GM21786 (cell line): ENCODE measurements around the gene LYPD6B.

Experiments used
- ATAC-seq: cut with Tn5 transposase; IDR thresholded peaks from one replicate; pipeline ENCODE4 v1.9.1; 2021; ENCODE audit not compliant: unreplicated experiment

Gene LYPD6B

DNA sequence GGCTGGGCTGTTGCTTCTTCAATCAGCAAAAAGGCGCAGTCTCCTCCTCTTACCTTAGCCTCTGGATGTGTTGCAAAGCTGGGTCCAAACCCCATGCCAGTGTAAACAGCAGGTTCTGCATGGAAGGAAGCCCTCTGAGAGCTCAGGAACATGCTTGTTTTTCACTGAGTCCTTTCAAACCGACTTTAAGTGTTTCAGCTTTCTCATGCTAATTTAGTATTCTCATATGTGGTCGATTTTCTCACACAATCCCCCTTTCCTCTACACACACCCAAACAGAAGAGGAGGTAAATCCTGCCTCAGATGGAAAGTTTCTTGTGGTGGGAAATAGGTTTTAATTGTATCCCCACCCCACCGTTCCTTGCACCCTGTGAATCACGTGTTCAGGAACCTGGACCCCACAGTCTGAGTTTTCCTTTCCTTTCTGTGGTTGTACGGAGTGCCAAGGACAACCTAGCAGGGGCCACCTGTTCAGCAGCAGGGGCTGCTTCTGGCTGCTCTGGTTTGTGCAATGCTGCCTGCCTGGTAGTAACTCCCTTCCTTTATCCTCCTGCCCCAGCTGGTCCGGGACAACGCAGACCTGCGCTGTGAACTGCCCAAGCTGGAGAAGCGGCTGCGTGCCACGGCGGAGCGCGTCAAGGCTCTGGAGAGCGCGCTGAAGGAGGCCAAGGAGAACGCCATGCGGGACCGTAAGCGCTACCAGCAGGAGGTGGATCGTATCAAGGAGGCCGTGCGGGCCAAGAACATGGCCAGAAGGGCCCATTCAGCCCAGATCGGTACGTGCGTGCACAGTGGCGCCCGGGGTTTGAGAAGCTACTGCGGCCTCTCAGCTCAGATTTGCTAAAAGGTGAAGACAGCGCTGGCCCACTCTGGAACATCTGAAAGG, 28.7 kb upstream of the LYPD6B start:
- ATAC-seq: no peak

GRCh38 chr2:149012545-149012944, 26.0 kb upstream of the LYPD6B start:
- ATAC-seq: no peak

DNA sequence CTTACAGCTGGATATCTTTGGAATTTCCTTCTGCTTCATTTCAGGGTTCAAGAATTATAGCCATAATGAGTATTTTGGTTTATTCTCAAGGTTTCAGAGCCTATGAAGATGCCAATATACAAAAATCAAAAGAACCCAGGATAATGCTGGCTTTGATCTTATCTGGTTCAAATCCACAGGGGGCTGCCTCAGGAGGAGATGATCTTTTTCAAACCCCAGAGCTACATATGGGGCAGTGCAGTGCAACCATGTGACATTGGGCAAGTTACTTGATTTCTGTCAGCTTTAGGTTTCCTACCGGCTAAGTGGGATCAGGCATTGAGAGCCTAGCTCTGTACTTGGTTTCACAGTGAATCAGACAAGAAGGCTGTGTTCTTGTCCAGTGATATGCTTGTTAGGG, 23.0 kb upstream of the LYPD6B start:
- no peak for ATAC-seq

DNA sequence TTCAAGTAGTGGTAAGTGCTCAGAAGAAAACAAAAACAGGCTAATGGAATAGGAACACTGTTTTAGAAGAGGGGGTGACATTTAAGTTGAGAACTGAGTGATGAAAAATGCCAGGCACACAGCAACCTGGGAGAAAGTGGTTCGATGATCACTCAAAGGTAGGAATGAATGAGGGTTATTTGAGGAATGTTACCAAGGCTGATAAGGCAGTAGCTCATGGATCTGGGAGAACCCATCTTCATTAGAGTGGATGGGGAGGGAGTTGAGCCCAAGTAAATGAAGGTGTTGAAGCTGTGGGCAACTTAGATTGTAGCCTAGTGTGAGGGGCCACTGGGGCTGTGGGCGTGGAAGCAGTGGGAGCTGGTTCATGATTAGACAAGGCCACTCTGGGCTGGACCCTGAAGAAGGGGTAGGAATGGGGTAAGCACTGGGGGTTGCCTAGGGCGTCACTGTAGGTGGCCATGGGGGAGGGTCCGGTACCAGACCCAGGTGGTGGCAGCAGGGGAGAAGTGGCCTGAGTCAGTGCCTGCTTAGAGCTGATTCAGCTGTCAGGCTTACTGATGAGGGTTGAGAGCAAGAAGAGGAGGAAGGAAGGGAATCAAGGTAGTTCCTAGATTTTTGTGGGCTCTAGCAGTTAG, 22.5 kb upstream of the LYPD6B start:
- ATAC-seq: no peak

DNA sequence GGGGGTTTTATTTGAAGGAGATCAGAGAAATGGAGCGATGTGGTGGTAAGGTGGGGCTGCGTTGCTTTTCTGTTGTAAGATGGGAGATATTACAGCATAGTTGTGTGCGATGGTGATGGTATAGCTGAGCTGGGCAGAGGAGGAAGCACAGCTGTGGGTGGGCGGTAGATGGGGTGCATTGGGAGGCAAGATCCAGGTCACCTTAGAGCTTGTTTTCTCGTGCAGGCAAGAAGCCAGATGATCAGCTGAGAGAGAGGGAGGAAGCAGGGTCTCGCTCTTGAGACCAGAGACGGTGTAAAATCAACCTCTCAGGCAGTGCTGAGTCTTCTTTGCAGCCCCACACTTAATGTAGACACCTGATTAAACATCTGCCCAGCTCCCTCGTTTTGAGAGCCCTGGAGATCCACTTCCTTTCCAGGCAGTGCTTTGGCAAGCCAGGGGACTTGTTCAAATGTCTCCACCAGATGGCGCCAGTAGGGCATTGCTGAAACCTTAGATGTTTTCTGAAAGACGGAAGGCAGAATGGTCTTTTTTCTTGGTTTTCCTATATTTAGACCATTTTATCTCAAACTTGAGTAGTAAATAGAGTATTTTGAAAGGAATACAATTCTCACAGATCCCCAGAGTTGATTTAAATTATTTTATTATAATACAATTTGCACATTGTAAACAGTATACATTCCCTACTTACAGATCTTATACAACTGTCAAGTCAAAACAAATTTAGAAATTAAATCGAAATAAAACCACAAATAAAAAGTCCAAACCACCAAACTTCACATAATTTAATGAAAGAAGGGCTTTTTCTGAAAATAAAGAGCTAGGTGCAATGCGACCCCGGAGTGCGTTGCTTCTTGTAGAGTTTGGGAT, 21.1 kb upstream of the LYPD6B start:
- no peak for ATAC-seq

GRCh38 chr2:149018981-149019380, 19.5 kb upstream of the LYPD6B start:
- ATAC-seq: no peak

GRCh38 chr2:149019768-149020167, 18.7 kb upstream of the LYPD6B start:
- no peak for ATAC-seq

DNA sequence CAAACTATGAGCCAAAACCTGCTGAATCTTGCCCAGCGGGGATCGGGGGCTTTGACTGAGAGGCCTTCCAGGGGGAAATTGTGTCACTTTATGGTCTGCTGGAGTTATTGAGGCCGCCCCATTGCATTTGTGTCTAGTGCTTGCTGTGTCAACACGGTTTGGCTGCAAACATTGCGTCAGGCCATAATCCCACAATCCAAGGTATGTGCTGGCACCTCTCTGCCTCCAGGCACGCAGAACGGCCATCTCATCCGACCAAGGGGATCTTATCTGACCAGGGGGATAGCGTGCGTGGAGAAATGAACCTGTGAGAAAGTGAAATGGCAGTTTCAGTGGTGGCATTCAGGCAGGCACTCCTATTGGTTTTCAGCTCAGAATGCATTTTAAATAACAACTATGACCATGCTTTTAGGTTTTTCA, 18.1 kb upstream of the LYPD6B start:
- ATAC-seq: peak; percentile 41

DNA sequence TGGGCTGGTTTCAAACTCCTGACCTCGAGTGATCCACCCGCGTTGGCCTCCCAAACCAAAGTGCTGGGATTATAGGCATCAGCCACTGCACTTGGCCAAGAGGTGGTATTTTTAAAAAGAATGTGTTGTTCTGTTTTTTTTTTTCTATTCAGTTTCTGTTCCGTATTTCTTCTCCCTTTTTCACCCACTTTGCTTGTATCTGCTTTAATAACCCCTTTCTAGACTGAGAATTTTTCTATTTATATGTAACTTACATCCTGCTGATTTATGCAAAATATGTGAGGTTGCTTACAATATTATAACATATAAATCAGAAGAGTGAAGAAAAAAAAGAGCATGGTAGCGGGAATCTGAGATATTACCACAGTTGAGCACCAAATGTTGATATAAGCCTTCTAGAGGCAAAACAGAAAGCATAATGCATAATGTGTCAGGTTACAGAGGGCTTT, 17.2 kb upstream of the LYPD6B start:
- peak; percentile 67 for ATAC-seq

DNA sequence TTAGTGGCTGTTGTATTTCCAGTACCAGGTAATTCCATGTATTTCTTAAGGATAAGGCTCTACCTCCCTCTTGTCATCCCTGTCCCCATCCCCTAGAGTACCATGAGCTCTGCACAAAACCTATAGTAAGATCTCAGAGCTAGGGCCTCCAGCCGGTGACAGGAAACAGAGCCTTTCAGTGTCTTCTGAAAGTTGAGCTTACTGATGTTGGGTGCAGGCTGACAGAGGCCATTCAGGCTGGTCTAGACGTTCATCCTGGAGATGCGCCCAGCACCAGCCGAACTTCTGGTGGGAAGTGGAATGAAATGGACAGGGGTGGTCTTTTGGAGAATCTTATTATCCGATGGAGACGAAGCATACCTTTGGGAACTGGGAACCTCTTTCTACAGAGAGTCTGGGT, 16.7 kb upstream of the LYPD6B start:
- peak; percentile 53 for ATAC-seq

GRCh38 chr2:149023091-149023490, 15.4 kb upstream of the LYPD6B start:
- no peak for ATAC-seq

DNA sequence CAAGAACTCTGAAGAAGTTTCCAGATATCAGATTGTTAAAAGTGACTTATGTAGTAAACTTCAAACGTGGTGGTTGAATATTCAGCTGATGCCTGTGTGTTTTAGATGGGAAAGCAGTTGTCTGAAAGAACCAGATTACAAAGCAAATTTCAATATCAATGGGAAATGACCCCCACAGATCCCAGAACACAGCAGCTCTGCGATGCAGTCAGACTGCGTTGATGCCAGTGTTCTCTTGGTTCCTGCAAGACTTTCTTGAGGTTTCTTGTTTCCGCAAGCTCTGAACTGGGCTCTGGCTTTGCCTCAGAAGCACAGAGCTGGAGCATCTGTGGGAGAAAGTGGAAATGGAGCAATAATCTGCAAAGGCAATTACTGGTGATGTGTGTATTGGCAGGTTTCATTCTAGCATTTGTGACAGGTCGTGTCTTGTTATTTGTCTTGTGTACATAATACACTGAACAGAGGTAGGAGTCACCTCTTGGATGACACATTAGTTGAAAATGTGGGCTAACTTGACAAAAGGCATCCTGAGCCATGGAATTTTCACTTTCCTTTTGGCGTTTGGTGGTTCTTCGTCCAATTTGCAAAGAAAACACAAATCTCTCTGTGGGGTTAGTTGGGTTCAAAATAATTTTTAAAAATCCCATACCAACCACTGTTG, 10.8 kb upstream of the LYPD6B start:
- no peak for ATAC-seq

DNA sequence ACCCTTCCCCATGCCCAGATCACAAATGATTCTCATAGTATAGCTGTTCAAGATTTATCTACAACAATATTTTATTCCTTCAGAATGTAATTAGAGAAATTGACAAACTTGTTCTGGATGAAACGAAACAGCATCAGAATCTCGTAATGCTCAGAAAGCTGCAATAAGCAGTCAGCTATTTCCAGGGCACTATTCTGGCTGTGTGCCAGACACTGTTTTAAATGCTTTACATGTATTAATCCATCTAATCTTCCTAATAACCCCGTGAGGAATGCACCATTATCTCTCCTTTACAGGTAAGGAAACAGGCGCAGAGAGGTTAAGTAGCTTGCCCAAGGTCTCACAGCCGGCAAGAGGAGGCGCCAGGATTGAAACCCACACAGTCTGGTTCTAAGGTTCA, 10.1 kb upstream of the LYPD6B start:
- ATAC-seq: no peak

GRCh38 chr2:149028891-149029290, 9.6 kb upstream of the LYPD6B start:
- ATAC-seq: no peak

GRCh38 chr2:149029307-149029965, 9.1 kb upstream of the LYPD6B start:
- no peak for ATAC-seq

GRCh38 chr2:149031396-149031795, 7.1 kb upstream of the LYPD6B start:
- ATAC-seq: no peak

DNA sequence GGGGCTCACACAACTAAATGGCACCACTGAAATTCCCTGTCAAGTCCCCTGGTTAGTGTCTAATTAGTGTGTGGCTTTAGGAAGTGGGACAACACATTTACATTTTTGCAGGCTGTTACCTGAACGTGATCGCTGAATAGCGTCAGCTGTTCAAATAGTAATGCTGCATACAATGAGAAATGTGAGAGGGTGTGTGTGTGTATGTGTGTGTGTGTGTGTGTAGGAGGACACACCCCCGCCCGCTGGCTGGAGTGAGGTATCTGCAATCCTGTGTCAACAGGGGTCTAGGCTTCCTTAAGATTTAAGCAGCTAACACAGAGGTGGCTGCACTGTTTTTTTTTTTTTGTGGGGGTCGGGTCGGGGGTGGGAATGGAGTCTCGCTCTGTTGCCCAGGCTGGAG, 4.8 kb upstream of the LYPD6B start:
- no peak for ATAC-seq

GRCh38 chr2:149034406-149034805, 4.1 kb upstream of the LYPD6B start:
- ATAC-seq: no peak

GRCh38 chr2:149036507-149037293, 1.8 kb upstream of the LYPD6B start:
- peak; percentile 24 for ATAC-seq

DNA sequence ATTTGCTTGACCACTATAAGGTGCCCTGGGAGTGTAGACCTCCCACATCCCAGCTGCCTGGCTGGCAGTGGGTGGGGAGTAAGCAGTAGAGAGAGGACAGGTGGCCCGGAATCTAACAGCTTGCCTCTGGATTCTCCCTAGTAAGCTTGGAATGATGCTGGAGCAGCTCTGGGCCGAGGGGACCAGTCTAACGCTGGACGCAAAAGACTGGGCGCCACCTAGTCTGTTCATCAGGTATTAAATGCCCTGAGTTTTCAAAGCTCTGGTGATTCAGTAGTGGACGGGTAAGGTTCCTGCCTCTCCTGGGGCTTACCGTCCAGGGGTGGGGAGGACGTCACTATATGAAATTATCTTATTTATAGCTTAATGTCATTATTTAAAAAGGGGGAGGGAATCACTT, 648 bp upstream of the LYPD6B start:
- ATAC-seq: no peak
